ENCODE data around the gene MCAM. TPM values are rescaled to one million over a fixed set of nuclear protein-coding genes. Genes with fewer than 3 reads are reported as not detected.

The MCAM gene
- total RNA-seq, 3 donors from 2014 or later (not counting 1 experiment from before 2014, with no cell fraction given): 0.11 to 2.0 (median 0.19) TPM

DNA sequence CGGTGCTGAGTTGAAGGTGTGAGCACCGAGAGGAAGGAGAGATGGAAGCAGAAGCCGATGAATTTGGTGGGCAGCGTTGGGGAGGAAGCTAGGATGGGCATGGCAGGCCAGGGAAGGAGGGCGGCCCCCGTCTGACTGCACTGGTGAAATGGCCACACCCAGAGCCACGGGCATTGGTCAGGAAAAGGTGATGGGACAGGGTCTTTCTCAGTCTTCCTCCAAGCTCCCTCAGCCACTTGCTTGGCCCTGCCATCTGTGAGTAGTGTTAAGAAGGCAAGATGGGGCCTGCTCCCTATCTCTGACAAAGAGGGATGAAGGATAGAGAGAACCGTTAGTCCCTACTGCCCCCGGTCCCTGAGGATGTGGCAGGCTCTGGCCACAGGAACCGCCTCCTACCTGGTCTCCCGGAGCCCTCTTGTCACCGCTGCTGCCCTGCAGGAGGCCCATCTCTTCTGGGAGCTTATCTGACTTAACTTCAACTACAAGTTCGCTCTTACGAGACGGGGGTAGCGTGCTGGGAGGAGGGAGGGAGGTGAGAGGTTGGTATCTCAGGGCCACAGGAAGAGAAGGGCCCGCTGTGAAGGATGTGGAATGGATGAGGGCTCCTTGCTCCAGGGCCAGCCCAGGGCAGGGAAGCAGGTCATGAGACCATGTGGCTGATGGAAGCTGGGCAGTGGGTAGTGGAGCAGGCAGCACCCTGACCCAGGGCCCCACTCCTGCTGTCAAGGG lies 6.8 kb downstream of the MCAM start:
- peaks cover 0 to 7% of the 10 kb centered on the region in 2 donors for H3K4me1 Mint-ChIP-seq
- ATAC-seq (no peak), DNase-seq (no peak)
- no peak overlapping the region for H3K27ac ChIP-seq (ENCODE audit: low read length)
- no peak overlapping the region for H3K4me3 ChIP-seq (ENCODE audit: low read length)
- H3K27me3 Mint-ChIP-seq (ENCODE audit: low read depth in 2 of 2): no peaks in the 10 kb centered on the region
- no peaks in the 10 kb centered on the region for H3K9me3 ChIP-seq (ENCODE audit: control insufficient read depth, insufficient read depth, low read length)
- H3K27me3 ChIP-seq (ENCODE audit: control insufficient read depth, insufficient read depth, low read length): peaks cover 6% of the 10 kb centered on the region
- TF ChIP-seq CTCF (IDR thresholded peaks at IDR 0.05): no peak
- WGBS (ENCODE audit: insufficient coverage): 89% methylated on average over 17 of the region's 17 CpGs
- peaks cover 4% of the 10 kb centered on the region for H3K4me1 ChIP-seq (ENCODE audit: control insufficient read depth, insufficient read depth, low read length)
- H3K27ac Mint-ChIP-seq: no peak overlapping the region
- H3K4me3 Mint-ChIP-seq: no peak overlapping the region
- H3K36me3 Mint-ChIP-seq: peaks cover 6% of the 10 kb centered on the region
- H3K36me3 ChIP-seq (ENCODE audit: control insufficient read depth, insufficient read depth, low read length): peaks cover 7% of the 10 kb centered on the region
- intact Hi-C loops (cut with micrococcal nuclease): no loop called here
- H3K9me3 Mint-ChIP-seq: no peaks in the 10 kb centered on the region

GRCh38 chr11:119309411-119309810 lies 7.5 kb downstream of the MCAM start:
- Histone ChIP-seq H3K9me3 (ENCODE audit: control insufficient read depth, insufficient read depth, low read length) (no peaks in the 10 kb centered on the region), H3K27me3 (ENCODE audit: control insufficient read depth, insufficient read depth, low read length) (peaks cover under 1% of the 10 kb centered on the region), H3K27ac (ENCODE audit: low read length) (no peak overlapping the region), H3K36me3 (ENCODE audit: control insufficient read depth, insufficient read depth, low read length) (peaks cover 11% of the 10 kb centered on the region), H3K4me1 (ENCODE audit: control insufficient read depth, insufficient read depth, low read length) (no peaks in the 10 kb centered on the region), H3K4me3 (ENCODE audit: low read length) (no peak overlapping the region)
- ATAC-seq: no peak
- intact Hi-C loops (cut with micrococcal nuclease): no loop called here
- Mint-ChIP-seq H3K4me3 (no peak overlapping the region), H3K4me1 (peaks cover 0 to 5% of the 10 kb centered on the region in 2 donors), H3K36me3 (peaks cover 7% of the 10 kb centered on the region), H3K27ac (no peak overlapping the region), H3K9me3 (no peaks in the 10 kb centered on the region), H3K27me3 (ENCODE audit: low read depth in 2 of 2) (no peaks in the 10 kb centered on the region)
- no peak for TF ChIP-seq CTCF (IDR thresholded peaks at IDR 0.05)
- WGBS (ENCODE audit: insufficient coverage): 97% methylated on average over 11 of the region's 11 CpGs
- no peak for DNase-seq

- Mint-ChIP-seq H3K4me1 (peaks cover 0 to 5% of the 10 kb centered on the region in 2 donors), H3K36me3 (peaks cover 16% of the 10 kb centered on the region), H3K4me3 (no peak overlapping the region), H3K27ac (no peak overlapping the region), H3K9me3 (no peaks in the 10 kb centered on the region), H3K27me3 (ENCODE audit: low read depth in 2 of 2) (no peaks in the 10 kb centered on the region)
- Histone ChIP-seq H3K36me3 (ENCODE audit: control insufficient read depth, insufficient read depth, low read length) (peaks cover 24% of the 10 kb centered on the region), H3K9me3 (ENCODE audit: control insufficient read depth, insufficient read depth, low read length) (no peaks in the 10 kb centered on the region), H3K27me3 (ENCODE audit: control insufficient read depth, insufficient read depth, low read length) (no peaks in the 10 kb centered on the region), H3K27ac (ENCODE audit: low read length) (no peak overlapping the region), H3K4me3 (ENCODE audit: low read length) (no peak overlapping the region), H3K4me1 (ENCODE audit: control insufficient read depth, insufficient read depth, low read length) (no peaks in the 10 kb centered on the region)
- no peak for DNase-seq
- TF ChIP-seq CTCF (IDR thresholded peaks at IDR 0.05): no peak
- WGBS (ENCODE audit: insufficient coverage): 95% methylated on average over 5 of the region's 5 CpGs
- no peak for ATAC-seq
- intact Hi-C loops (cut with micrococcal nuclease): no loop called here
These were observed 9.0 kb downstream of the MCAM start for GRCh38 chr11:119307974-119308373.

DNA sequence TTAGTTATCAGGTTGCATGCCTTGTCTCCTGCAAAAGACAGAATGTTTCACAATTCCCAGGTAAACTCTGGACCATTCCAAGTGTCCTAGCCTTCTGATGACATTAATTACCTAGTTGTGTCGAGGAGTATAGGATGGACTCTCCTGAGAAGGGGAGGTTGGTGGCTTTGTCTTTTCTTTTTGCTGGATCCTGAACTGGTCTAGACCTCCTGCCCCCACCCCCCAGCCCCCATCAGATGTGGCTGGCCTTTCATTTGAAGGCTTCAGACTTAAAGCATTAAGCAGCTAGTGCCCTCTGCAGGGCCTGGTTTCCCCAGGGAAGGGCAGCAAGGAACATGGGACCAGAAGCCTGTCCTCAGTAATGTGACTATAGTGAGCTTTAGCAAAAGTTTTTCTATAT lies 9.7 kb downstream of the MCAM start:
- no peak overlapping the region for H3K27ac ChIP-seq (ENCODE audit: low read length)
- Mint-ChIP-seq H3K27ac (no peak overlapping the region), H3K9me3 (no peaks in the 10 kb centered on the region), H3K27me3 (ENCODE audit: low read depth in 2 of 2) (no peaks in the 10 kb centered on the region), H3K4me1 (peaks cover 0 to 5% of the 10 kb centered on the region in 2 donors), H3K36me3 (peaks cover 17% of the 10 kb centered on the region), H3K4me3 (no peak overlapping the region)
- H3K4me3 ChIP-seq (ENCODE audit: low read length): no peak overlapping the region
- no CpG with 5 or more reads among the region's 1 CpG for WGBS (ENCODE audit: insufficient coverage)
- H3K27me3 ChIP-seq (ENCODE audit: control insufficient read depth, insufficient read depth, low read length): no peaks in the 10 kb centered on the region
- H3K9me3 ChIP-seq (ENCODE audit: control insufficient read depth, insufficient read depth, low read length): no peaks in the 10 kb centered on the region
- peaks cover 31% of the 10 kb centered on the region for H3K36me3 ChIP-seq (ENCODE audit: control insufficient read depth, insufficient read depth, low read length)
- no peaks in the 10 kb centered on the region for H3K4me1 ChIP-seq (ENCODE audit: control insufficient read depth, insufficient read depth, low read length)
- TF ChIP-seq CTCF (IDR thresholded peaks at IDR 0.05): no peak
- no peak for DNase-seq
- no peak for ATAC-seq
- intact Hi-C loops (cut with micrococcal nuclease): no loop called here

All from natural killer cell (primary cell).